GM19240 (cell line): Measurements from ENCODE around the gene TEX9.

Experiments used
- DNase-seq: peaks from one replicate; pipeline ENCODE4 v3.0.0; 2011; ENCODE audit warnings: low spot score; ENCODE audit not compliant: insufficient read length

Gene TEX9

DNA sequence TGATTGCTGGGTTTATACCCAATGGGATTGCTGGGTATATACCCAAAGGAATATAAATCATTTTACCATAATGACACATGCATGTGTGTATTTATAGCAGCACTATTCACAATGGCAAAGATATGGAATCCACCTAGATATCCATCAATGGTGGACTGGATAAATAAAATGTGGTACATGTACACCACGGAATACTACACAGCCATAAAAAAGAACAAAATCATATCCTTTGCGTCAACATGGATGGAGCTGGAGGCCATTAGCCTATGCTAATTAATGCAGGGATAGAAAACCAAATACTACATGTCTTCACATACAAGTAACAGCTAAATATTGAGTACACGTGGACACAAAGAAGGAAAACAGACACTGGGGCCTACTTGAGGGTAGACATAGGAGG is 77.1 kb downstream of the TEX9 start:
- no peak for DNase-seq

DNA sequence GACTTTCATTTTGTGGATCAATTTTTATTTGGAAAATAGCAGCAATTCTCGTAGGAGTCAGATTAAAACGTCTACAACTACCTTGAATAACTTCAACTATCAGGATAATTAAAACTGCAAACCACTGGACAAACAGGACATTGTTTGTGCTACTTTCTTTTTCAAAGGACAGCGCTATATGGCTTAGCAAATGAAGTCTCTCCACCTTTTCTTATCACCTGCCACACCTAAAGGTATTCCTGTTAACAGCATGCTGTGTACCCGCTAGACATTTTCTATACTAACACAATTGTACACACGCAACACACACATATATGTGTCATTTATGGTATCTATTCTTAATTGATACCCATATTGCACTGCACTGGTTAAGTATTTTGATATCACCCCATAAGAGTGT is 80.5 kb downstream of the TEX9 start:
- DNase-seq, result no peak

DNA sequence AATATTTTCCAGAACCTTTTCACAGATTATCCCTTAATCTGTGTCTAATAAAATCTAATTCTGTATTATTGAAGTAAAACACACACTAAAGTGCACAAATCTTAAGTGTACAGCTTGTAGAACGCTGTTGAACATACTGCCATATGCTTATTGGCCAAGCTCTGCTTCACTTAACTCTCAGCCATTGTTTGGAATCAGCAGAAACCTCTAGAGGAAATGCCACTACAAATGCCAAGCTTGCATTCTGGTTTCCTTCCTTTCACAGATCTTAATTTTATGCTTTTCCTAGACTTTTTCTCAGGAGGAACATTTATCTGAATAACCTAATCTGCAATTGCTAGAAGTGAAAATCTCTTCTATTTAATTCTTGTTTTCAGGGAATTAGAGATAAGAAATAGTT is 89.6 kb downstream of the TEX9 start:
- DNase-seq, result no peak

DNA sequence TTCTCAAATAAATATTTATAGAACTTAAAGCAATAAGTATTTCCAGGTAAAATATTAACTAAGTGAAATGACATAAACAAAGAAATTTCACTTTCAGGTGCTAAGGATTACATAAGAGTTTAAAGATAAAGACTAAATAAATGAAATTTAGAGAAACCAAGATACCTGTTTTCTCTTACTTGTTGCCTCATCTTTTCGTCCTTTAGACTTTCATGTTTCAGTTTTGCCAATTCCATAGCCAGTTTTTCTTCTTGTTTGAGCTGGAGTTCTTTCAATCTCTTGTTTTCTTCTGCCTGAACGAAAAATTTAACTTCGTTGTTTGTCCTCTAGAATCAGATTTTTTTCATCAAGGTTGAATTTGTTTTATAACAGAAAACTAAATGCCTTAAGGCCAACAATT is 91.0 kb downstream of the TEX9 start:
- no peak for DNase-seq

DNA sequence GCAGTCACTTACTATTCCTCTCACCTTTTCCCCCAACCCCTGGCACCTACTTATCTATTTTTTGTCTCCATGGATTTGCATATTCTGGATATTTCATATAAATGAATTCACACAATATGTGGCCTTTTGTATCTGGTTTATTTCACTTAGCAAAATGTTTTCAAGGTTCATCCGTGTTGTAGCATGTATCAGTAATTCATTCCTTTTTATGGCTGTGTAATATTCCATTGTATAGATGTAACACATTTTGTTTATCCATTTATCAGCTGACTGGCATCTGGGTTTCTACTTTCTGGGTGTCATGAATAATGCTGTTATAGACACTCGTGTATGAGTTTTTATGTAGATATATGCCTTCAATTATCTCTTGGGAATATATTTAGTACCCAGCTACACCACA is 93.9 kb downstream of the TEX9 start:
- DNase-seq, result no peak

DNA sequence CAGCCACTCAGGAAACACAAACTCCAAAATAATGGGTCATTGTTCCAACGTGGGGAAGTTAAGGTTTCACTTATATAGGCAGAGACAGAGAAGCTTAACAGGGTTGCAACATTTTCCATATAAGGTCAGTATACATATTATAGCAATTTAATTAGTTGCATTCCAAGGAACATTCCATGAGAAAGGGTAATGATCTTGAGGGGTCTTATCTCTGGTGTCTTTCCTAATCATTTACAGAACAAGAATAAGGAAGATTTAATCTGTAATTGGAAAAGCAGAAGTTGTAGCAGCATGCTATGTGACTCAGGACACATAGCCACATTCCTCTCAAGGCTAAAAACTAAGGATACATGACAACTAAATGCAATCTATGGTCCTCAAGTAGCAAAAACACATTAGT is 94.8 kb downstream of the TEX9 start:
- DNase-seq, result no peak

DNA sequence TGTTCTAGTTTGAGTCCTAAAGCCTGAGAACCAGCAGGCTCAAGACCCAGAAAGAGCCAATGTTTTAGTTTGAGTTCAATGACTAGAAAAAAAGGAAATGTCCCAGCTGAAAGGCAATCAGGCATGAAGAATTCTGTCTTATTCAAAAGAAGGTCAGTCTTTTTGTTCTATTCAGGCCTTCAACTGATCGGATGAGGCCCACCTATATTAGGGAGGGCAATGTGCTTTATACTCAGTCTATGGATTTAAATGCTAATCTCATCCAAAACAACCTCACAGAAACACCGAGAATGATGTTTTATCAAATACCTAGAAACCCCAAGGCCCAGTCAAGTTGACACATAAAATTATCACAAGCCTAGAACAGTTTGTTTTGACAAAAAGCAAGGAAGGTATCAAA is 95.7 kb downstream of the TEX9 start:
- DNase-seq, result no peak

DNA sequence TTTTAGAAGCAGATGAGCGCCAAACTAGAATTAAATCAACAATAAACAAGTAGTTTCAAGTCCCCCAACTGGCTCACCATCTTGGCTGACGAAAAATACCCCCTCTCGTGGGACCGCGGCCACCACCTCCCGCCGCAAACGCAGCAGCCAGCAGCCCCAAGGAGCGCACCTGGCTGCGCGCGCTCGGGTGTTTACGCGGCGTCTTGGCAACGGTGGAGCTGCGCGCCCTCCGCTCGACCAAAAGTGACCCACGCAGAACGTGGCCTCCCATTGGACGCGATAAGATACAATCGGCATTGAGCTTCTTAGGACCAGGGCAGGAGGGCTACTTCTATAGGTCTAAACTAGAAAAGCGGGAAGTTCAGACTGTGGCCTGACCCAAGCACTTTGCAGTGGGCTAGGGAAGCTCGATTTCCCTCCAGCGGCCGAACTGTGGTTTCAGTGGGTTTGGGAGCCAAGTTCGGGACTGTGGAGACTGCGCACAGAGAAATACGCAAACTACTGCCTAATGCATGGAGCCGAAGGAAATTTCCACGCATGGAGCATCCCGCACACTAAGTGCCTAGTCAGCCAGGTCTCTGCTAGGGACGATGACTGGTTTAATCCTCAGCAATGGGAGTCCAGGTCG is 99.8 kb downstream of the TEX9 start, which contains the start of gene MNS1:
Gene MNS1, minus strand, starts transcription at position 245 of the 628 bp plus-strand sequence. Its CDS starts 165 bp downstream, at position 80.
- peak; percentile 77 for DNase-seq

DNA sequence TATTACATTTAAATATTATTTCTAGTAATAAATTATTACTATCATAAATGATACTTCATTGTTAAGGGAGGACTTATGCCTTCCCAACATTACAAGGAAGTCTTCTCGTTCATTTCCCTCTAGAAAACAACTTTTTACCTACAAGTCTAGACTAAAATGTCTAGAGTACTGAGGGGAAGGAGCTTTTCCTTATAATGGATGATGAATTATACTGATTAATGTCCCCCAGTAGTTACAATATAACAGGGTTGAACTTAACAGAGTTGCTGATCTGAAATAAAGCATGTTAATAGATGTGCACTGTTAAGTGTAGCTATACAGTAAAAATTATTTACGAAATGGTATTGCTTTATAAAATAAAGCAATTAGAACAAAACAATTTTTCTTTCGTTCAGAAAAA is 102.4 kb downstream of the TEX9 start:
- no peak for DNase-seq

DNA sequence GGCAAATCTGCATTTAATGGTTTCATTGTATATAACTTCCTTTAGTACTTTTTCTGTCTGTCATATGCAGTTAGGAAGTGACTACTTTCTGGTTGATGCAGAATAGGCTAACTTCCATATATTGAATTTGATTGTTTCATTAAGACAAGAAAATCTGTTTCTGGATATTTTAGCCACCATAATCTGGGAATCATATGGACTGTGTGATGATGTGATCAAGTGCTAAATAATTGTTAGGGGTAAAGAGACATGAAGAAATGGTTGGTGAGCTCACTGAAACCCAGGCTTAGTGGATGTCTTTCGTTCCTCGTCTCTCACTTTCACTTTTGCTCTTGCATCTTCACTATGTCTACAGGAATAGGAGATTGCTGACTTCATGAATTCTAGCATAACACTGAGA is 103.2 kb downstream of the TEX9 start:
- DNase-seq, result peak; percentile 12

DNA sequence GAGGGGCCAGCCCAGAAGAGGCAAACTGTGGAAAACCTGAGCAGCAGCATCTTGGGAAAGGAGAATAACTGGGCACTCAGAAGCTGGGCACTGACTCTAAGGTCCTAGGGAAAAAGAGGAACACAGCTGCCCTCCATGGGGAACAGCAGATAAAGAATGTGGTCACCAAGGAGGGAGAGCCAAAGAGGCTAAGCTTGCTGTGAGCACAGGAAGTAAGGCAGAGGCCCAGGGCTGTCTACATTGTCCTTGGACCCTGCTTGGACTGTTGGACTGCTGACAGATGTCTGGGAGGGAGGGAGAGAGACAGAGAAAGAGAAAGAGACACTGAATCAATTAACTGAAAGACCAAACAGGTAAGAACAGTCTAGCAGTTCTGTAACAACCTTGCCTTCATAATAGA is 104.3 kb downstream of the TEX9 start:
- no peak for DNase-seq

DNA sequence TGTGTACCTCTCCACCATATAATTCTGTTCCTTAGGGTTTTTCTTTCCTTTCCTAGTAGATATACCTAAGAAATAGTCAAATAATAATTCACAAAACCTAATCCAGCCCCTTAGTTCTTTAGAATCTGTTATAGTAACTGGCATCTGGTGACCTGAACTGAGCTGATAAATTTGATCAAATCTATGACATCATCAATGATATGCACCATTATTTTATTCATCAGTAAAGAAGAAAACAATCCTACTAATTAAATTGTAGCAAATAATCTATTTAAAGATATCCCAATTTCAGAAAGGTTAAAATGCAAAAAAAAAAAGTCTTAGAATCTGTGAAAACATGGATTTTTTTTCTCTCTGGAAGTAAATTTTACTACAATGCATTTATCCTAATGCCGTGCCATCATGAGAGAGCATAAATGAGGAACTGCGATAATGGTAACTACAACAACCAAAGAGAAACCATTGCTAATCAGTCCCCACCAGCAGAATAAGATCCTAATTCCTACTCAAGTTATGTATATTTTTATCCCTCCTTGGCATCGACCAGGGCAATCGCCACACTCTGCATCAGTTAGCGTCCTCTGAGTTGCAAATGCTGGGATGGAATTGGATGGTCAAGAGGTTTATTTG is 106.3 kb downstream of the TEX9 start:
- DNase-seq, result no peak

DNA sequence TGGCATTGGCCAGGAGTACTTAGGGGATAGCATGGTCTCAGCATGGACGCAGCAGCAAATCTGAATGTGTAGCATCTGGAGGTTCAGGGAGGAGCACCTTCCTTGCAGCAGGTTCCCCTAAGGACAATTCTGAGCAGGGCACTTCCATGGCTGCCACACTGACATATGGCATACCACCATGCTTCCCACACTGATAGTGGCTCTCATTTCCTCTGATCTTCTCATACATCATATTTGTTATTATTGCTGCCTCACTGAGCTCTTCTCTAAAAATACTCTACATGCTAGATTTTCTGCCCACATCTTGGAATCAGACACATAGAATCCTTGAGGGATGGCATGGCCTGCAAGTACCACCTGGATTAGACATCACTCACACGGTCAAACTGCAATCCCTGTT is 107.1 kb downstream of the TEX9 start:
- DNase-seq, result no peak

DNA sequence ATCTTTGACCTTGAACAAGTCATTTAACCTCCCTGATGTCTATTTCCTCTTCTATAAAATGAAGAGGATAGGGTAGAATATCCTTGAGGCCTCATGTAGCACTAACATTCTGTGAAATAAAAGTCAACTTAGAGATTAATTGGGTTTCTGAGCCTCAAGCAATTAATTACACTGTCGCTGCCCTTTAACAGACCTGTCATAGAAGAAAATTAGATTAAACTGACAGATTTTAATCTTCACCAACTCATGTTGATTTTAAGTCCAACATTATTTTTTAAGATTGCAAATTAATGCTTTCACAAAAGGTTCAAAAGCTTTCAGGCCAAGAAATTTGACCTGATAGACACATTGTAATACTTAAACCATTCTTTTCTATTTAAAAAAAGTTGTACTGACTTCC is 107.8 kb downstream of the TEX9 start:
- no peak for DNase-seq

DNA sequence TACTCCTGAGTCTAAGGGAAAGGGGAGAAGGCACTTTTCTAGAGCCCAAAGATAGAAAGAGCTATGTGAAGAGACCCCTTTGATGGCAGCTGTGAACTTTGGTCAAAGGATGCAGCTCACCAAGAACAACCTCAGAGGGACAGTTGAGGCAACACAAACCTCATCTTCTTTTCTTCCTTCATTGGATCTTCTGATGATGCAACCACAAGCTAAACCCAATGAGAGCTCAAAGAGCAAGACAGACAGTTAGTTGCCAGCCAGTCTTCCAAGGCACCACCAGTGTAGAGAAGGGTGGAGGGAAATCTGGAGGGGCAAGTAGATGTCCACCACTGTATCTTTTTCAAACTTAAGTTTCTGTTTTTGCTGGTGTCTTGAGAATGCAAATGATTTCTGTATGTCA is 110.1 kb downstream of the TEX9 start:
- DNase-seq, result no peak
